ENCODE measurements around the gene NISCH.

- TF ChIP-seq TEAD4 (IDR thresholded peaks at IDR 0.05) (no peak), CREB1 (IDR thresholded peaks at IDR 0.05; ENCODE audit: low read depth) (no peak), FOXM1 (IDR thresholded peaks at IDR 0.05; ENCODE audit: borderline replicate concordance, low read depth) (no peak), EGR1 (IDR thresholded peaks at IDR 0.05) (no peak), MAX (IDR thresholded peaks at IDR 0.05) (no peak), YY1 (IDR thresholded peaks at IDR 0.05; ENCODE audit: low read depth) (no peak), EP300 (IDR thresholded peaks at IDR 0.05; ENCODE audit: borderline replicate concordance) (no peak), CEBPB (IDR thresholded peaks at IDR 0.05) (no peak), RAD21 (IDR thresholded peaks at IDR 0.05; ENCODE audit: low read depth) (no peak), TAF1 (IDR thresholded peaks at IDR 0.05; ENCODE audit: low read depth) (no peak)
- TF ChIP-seq, protein P1, sequence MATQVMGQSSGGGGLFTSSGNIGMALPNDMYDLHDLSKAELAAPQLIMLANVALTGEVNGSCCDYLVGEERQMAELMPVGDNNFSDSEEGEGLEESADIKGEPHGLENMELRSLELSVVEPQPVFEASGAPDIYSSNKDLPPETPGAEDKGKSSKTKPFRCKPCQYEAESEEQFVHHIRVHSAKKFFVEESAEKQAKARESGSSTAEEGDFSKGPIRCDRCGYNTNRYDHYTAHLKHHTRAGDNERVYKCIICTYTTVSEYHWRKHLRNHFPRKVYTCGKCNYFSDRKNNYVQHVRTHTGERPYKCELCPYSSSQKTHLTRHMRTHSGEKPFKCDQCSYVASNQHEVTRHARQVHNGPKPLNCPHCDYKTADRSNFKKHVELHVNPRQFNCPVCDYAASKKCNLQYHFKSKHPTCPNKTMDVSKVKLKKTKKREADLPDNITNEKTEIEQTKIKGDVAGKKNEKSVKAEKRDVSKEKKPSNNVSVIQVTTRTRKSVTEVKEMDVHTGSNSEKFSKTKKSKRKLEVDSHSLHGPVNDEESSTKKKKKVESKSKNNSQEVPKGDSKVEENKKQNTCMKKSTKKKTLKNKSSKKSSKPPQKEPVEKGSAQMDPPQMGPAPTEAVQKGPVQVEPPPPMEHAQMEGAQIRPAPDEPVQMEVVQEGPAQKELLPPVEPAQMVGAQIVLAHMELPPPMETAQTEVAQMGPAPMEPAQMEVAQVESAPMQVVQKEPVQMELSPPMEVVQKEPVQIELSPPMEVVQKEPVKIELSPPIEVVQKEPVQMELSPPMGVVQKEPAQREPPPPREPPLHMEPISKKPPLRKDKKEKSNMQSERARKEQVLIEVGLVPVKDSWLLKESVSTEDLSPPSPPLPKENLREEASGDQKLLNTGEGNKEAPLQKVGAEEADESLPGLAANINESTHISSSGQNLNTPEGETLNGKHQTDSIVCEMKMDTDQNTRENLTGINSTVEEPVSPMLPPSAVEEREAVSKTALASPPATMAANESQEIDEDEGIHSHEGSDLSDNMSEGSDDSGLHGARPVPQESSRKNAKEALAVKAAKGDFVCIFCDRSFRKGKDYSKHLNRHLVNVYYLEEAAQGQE (IDR thresholded peaks at IDR 0.05; ENCODE audit: low read depth), result no peak
Observed at GRCh38 chr3:52443791-52444687, 11.4 kb upstream of the NISCH start.

Data from Ishikawa (cell line).